GM10248 (cell line): ENCODE results near the gene TMEM87B.

Experiments used
- CTCF ChIA-PET: fragments of 300-600 bp; sonication (Branson Sonifier 250); formaldehyde crosslinking; extraction: SDS; loops from one replicate; lab custom pipeline; 2021; ENCODE audit warnings: antibody characterized with exemption; lab: Yijun Ruan, JAX
- POLR2A ChIA-PET: fragments of 350-650 bp; sonication (Branson Sonifier 250); formaldehyde crosslinking; extraction: SDS; loops from one replicate; lab custom pipeline; 2020; ENCODE audit warnings: antibody characterized with exemption; lab: Yijun Ruan, JAX
- DNase-seq: peaks from one replicate; pipeline ENCODE4 v3.0.0; 2012; ENCODE audit errors: extremely low spot score
- CTCF ChIP-seq: IDR thresholded peaks from 2 replicates; pipeline ENCODE4 v1.5.1; 2012; ENCODE audit warnings: mild to moderate bottlenecking, low read depth; ENCODE audit errors: extremely low read depth, missing control alignments, control extremely low read depth

TMEM87B gene

GRCh38 chr2:112153179-112153490 lies 98.1 kb downstream of the TMEM87B start:
- POLR2A ChIA-PET, result no interaction called here
- DNase-seq, result no peak

GRCh38 chr2:112153501-112153900 lies 98.4 kb downstream of the TMEM87B start:
- ChIA-PET CTCF (no interaction called here), POLR2A (no interaction called here)
- no peak for DNase-seq
- TF ChIP-seq CTCF, result no peak

More at GRCh38 chr2:112153179-112153490, 98.1 kb downstream of the TMEM87B start:
- TF ChIP-seq CTCF, result no peak
- CTCF ChIA-PET, result no interaction called here

- TF ChIP-seq CTCF, result no peak
- POLR2A ChIA-PET, result no interaction called here
- CTCF ChIA-PET, result no interaction called here
- no peak for DNase-seq
Measured at GRCh38 chr2:112154246-112155117, 99.4 kb downstream of the TMEM87B start.

- CTCF ChIA-PET, result no interaction called here
Measured at GRCh38 chr2:112155331-112156151, 100.5 kb downstream of the TMEM87B start.

GRCh38 chr2:112156152-112156986 lies 101.3 kb downstream of the TMEM87B start:
- ChIA-PET CTCF (no interaction called here), POLR2A (no interaction called here)
- no peak for DNase-seq
- TF ChIP-seq CTCF, result no peak

More at GRCh38 chr2:112155331-112156151, 100.5 kb downstream of the TMEM87B start:
- POLR2A ChIA-PET, result no interaction called here
- DNase-seq, result no peak
- no peak for TF ChIP-seq CTCF

- DNase-seq, result no peak
- TF ChIP-seq CTCF, result no peak
- ChIA-PET CTCF (no interaction called here), POLR2A (no interaction called here)
Measured at GRCh38 chr2:112157472-112157871, 102.4 kb downstream of the TMEM87B start.
